Tibial nerve (tissue), 3 donors: ENCODE data around the gene ADRA1B.

Experiments used
- CTCF ChIP-seq, 5 experiments: fragments of 200-600 bp in 3 of 5; fragments of 450-650 bp in 2 of 5; sonication (generic) in 3 of 5; IDR thresholded peaks; one replicate each; pipeline ENCODE4 v1.5.1; 2016 to 2019; ENCODE audit warnings: antibody characterized with exemption in 5 of 5, mild to moderate bottlenecking in 3 of 5, moderate library complexity in 2 of 5
- POLR2A ChIP-seq, 2 donors: fragments of 450-650 bp; IDR thresholded peaks; one replicate each; pipeline ENCODE4 v1.6.1; 2017; ENCODE audit warnings: antibody characterized with exemption in 2 of 2, mild to moderate bottlenecking in 2 of 2, moderate library complexity in 2 of 2

- no peak for TF ChIP-seq CTCF (IDR thresholded peaks at IDR 0.05)
- no peak for TF ChIP-seq POLR2A (IDR thresholded peaks at IDR 0.05)
Observed at GRCh38 chr5:159953609-159954008, 37.3 kb downstream of the ADRA1B start.
